ENCODE measurements around the gene SIGLEC9. TPM values are rescaled to one million over a fixed set of nuclear protein-coding genes. Genes with fewer than 3 reads are reported as not detected.

Gene SIGLEC9
- total RNA-seq, 1 donor from 2014 or later = 0.25 TPM

DNA sequence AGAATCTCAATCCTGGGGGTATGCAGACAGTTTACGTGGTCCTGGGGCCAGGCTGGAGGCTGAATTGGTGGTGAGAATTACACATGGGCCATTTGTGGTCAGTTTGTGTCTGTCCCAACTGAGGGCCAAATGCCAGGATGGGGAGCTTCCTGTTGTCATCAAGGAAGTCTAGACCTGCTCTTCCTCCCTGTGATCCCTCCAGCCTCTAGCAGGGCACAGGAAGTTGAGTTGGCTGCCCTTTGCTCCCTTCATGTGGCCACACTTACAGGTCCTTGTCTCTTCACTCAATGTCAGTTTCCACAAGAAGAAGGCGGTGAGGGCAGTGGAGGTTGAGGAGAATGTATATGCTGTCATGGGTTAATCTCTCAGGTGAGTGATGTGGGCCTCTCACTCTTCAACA, 47.5 kb downstream of the SIGLEC9 start:
- intact Hi-C loops (cut with micrococcal nuclease) = no loop called here

- intact Hi-C loops (cut with micrococcal nuclease) = no loop called here
Observed at GRCh38 chr19:51173681-51174080, 49.0 kb downstream of the SIGLEC9 start.

DNA sequence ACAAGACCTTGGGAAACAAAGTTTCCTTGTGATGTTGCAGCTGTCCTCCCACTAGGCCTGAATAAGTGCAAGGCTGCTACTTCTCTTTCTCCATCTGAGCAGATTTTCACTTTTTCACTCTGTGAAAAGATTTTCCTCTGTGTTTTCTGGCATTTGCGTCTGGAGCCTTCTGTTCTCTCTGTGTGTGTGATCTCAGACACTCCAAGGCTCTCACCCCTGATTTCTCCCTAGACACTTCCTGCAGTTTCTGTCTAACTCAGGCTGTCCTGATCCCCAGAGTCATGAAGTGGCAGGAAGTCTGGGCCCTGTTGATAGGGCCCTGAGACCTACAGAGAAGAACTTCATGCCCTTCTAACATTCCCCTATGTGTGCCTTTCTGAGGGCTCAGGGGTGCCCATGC, 54.5 kb downstream of the SIGLEC9 start:
- intact Hi-C loops (cut with micrococcal nuclease) = no loop called here

Other genes starting within 250 kb of the SIGLEC9 start
- gene KLK4, start 213.5 kb upstream of the SIGLEC9 start, total RNA-seq = not detected in 2 replicates
- not detected in 2 replicates for gene KLK5, start 171.9 kb upstream of the SIGLEC9 start, total RNA-seq
- gene KLK6, start 155.3 kb upstream of the SIGLEC9 start, total RNA-seq = not detected in 2 replicates
- not detected in 2 replicates for gene KLK7, start 141.0 kb upstream of the SIGLEC9 start, total RNA-seq
- not detected in 2 replicates for gene KLK8, start 123.3 kb upstream of the SIGLEC9 start, total RNA-seq
- gene KLK10, start 105.2 kb upstream of the SIGLEC9 start, total RNA-seq = not detected in 2 replicates
- gene KLK11, start 98.3 kb upstream of the SIGLEC9 start, total RNA-seq = not detected in 2 replicates
- gene KLK12, start 89.9 kb upstream of the SIGLEC9 start, total RNA-seq = not detected in 2 replicates
- not detected in 2 replicates for gene KLK13, start 59.8 kb upstream of the SIGLEC9 start, total RNA-seq
- 0.64 and 0.80 TPM in 2 replicates for gene KLK14, start 42.0 kb upstream of the SIGLEC9 start, total RNA-seq
- 8.2 and 9.0 TPM in 2 replicates for gene CTU1, start 16.5 kb upstream of the SIGLEC9 start, total RNA-seq
- gene SIGLEC7, start 17.4 kb downstream of the SIGLEC9 start, total RNA-seq = not detected in 2 replicates
- gene CD33, start 100.2 kb downstream of the SIGLEC9 start, total RNA-seq = 15.0 and 18.7 TPM in 2 replicates
- gene SIGLECL1, start 126.2 kb downstream of the SIGLEC9 start, total RNA-seq = not detected in 2 replicates
- gene IGLON5, start 186.7 kb downstream of the SIGLEC9 start, total RNA-seq = not detected in 2 replicates
- 2.0 and 2.4 TPM in 2 replicates for gene VSIG10L, start 217.2 kb downstream of the SIGLEC9 start, total RNA-seq
- 125 and 134 TPM in 2 replicates for gene ETFB, start 241.5 kb downstream of the SIGLEC9 start, total RNA-seq
- 5.1 and 5.7 TPM in 2 replicates for gene CLDND2, start 244.1 kb downstream of the SIGLEC9 start, total RNA-seq
- 135 and 136 TPM in 2 replicates for gene NKG7, start 247.7 kb downstream of the SIGLEC9 start, total RNA-seq